Measurements from ENCODE around the gene HSPB3. TPM values are rescaled to one million over a fixed set of nuclear protein-coding genes. Genes with fewer than 3 reads are reported as not detected.
"Not testable (repeated sequence)": the region's sequence is repeated elsewhere in the genome, so short reads cannot be mapped to it uniquely, and the experiment has no call there.

HSPB3 gene
- total RNA-seq, 1 experiment from 2014 or later = 0.51 TPM

DNA sequence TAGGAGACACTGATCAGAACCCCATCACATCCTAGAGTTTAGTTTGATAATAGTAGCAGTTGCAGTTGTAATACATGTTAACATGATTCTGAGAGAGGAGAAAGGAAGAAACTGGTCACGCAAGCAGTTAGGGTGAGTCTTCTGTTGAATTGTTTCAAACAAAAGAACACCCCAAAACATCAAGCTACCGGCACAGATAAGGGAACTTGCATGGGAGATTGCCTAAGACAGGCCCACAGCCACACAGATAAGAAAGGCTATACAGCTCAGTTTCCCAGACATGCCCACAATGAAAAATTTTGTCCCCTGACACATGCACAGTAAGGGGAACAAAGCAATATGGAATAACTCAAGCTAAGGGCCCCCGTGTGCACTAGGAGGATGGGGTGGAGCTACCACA is 15.9 kb downstream of the HSPB3 start:
- Histone ChIP-seq H3K4me1 (peaks cover 11% of the 10 kb centered on the region), H3K36me3 (no peaks in the 10 kb centered on the region; the same call in 1 of the 2 replicates), H3K27me3 (no peaks in the 10 kb centered on the region), H3K27ac (no peak overlapping the region), H3K9me3 (replicated peaks) (no peaks in the 10 kb centered on the region), H3K4me3 (no peak overlapping the region)
- no peak for DNase-seq

DNA sequence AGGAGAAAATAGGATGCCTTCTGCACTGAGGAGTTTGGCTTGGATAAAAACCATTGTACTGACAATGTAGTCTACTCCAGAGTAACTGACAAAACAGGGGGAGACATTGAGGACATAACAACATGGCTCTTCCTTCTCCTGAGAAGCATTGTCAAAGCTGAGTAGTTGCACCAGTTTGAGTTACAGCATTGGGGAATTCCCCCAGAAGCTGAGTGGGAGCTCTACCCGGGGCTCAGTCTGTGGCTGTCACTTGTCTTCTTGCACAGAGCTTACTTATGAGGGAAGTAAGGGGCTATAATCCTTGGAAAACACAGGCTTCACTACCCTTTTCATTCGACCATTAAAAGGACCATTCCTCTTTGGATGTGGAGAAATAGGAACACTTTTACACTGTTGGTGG is 21.2 kb downstream of the HSPB3 start:
- Histone ChIP-seq H3K4me1 (peaks cover 15% of the 10 kb centered on the region), H3K36me3 (no peaks in the 10 kb centered on the region), H3K4me3 (no peak overlapping the region), H3K27me3 (no peaks in the 10 kb centered on the region), H3K27ac (no peak overlapping the region), H3K9me3 (replicated peaks) (no peaks in the 10 kb centered on the region)
- no peak for DNase-seq

DNA sequence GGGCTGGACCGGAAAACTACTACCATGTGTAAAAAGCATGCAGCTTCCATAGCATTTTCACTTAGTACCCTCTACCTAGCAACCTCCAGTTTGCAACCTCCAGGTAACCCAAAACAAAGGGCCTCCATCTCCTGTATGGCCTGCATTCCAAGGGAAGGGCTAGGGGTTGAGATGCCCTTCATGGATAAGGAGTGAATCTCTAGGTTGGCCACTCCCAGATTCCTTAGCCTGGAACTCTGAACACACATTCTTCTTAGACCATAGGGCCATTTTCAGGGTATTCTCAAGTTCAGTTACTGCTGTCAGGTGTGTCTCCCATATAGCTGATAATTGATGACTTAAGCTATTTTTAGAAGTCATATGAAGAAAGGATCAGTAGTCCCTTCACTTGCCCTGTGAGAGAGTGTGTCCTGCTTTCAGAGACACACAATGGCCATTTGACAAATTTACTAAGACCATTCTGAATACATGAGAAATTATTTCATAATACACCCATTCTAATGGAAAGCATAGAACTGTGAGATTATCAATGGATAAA is 22.5 kb downstream of the HSPB3 start:
- no peaks in the 10 kb centered on the region for H3K27me3 ChIP-seq
- peaks cover 15% of the 10 kb centered on the region for H3K4me1 ChIP-seq
- H3K9me3 ChIP-seq (replicated peaks) = no peaks in the 10 kb centered on the region
- H3K36me3 ChIP-seq = no peaks in the 10 kb centered on the region
- DNase-seq = no peak
- no peak overlapping the region for H3K27ac ChIP-seq
- no peak overlapping the region for H3K4me3 ChIP-seq

DNA sequence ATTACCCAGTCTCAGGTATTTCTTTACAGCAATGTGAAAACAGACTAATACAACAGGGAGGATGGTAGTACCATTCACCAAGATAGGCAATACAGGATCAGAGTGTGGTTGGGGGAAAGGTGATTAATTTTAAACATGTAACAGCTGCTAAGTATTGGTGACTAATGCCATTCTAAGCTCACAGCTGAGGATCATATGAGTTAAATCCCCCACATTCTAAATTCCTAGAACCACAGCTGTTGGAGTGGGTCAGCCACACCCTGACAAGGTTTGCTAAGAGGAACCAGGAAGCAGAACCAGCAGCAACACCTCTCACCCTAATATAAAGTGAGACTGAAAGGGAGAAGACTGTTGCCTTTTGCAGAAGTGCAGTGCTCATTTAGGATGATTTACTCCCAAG is 24.8 kb downstream of the HSPB3 start:
- peak; percentile 68 to 84 for DNase-seq
- Histone ChIP-seq H3K36me3 (no peaks in the 10 kb centered on the region), H3K27me3 (no peaks in the 10 kb centered on the region), H3K9me3 (replicated peaks) (no peaks in the 10 kb centered on the region), H3K27ac (peak overlapping the region; percentile 52), H3K4me3 (no peak overlapping the region), H3K4me1 (peaks cover 24% of the 10 kb centered on the region)

DNA sequence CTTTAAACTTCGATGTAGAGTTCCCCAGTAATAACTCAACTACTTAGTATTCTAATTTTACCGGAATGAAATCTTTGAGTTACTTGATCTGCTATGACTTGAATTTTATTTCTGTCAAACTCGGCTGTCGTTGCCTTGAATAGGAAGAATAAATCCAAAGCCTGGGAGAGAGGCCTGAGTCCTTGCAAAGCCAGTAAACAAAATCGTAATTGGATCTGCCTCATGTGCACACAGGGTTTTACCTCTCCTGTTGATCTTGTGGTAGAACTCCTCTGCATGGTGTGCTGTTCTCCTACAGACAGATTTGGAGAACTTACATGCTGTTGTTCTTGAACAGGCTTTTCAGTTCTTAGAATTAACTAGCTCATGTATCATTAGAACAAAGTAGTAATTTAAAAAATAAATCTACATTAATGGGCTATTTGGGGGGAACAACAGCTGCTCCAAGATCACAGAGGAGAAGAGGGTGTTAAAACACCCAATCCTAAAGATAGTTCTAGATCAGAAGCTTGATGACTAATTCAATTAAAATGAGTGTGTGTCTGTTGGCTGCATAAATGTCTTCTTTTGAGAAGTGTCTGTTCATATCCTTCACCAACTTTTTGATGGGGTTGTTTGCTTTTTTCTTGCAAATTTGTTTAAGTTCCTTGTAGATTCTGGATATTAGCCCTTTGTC is 28.9 kb downstream of the HSPB3 start:
- peak; percentile 16 to 53 for DNase-seq
- no peak overlapping the region for H3K4me3 ChIP-seq
- no peaks in the 10 kb centered on the region for H3K27me3 ChIP-seq
- no peaks in the 10 kb centered on the region for H3K36me3 ChIP-seq
- H3K9me3 ChIP-seq (replicated peaks) = no peaks in the 10 kb centered on the region
- H3K27ac ChIP-seq = 0 out of 2 replicates have a peak overlapping the region, but pooled peaks have one; percentile 6
- peaks cover 24% of the 10 kb centered on the region for H3K4me1 ChIP-seq

DNA sequence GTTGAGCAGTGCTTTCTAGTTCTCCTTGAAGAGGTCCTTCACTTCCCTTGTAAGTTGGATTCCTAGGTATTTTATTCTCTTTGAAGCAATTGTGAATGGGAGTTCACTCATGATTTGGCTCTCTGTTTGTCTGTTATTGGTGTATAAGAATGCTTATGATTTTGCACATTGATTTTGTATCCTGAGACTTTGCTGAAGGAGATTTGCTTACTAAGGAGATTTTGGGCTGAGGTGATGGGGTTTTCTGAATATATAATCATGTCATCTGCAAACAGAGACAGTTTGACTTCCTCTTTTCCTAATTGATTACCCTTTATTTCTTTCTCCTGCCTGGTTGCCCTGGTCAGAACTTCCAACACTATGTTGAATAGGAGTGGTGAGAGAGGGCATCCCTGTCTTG is 30.2 kb downstream of the HSPB3 start:
- H3K4me1 ChIP-seq = peaks cover 13% of the 10 kb centered on the region
- H3K4me3 ChIP-seq; H3K36me3 ChIP-seq; DNase-seq; H3K27me3 ChIP-seq; H3K27ac ChIP-seq; H3K9me3 ChIP-seq (replicated peaks): not testable (repeated sequence)

DNA sequence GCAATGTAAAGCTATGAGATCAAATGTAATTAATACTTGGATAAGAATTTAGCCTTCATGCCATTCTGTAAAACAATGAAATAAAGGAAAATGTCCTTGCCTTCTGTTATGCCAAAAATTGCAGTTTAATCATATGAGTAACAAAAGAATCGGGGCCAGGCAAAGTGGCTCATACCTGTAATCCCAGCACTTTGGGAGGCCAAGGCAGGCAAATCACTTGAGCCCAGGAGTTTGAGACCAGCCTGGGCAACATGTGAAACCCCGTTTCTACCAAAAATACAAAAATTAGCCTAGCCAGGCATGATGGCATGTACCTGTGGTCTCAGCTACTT is 34.1 kb downstream of the HSPB3 start:
- DNase-seq; H3K4me1 ChIP-seq; H3K36me3 ChIP-seq; H3K4me3 ChIP-seq; H3K9me3 ChIP-seq (replicated peaks); H3K27me3 ChIP-seq; H3K27ac ChIP-seq: not testable (repeated sequence)

DNA sequence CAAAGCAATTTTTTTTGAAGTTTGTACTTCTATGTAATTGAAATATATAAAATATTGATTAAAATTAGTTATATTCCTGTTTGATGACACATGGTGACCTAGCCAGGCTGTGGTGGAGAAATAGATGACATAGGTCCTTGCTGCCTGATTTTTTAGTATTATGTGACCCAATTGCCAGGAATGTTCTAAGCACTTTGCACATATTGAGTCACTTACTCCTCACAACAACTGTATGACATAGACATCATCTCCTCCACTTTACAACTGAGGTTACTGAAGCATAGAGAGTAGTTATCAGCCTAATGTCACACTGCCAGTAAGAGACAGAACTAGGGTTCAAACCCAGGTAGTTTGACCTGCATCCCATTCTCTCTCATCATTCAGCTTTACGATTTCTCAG is 35.8 kb downstream of the HSPB3 start:
- Histone ChIP-seq H3K4me3 (no peak overlapping the region), H3K27me3 (no peaks in the 10 kb centered on the region), H3K36me3 (no peaks in the 10 kb centered on the region), H3K9me3 (replicated peaks) (no peaks in the 10 kb centered on the region), H3K4me1 (no peaks in the 10 kb centered on the region), H3K27ac (no peak overlapping the region)
- DNase-seq = no peak

DNA sequence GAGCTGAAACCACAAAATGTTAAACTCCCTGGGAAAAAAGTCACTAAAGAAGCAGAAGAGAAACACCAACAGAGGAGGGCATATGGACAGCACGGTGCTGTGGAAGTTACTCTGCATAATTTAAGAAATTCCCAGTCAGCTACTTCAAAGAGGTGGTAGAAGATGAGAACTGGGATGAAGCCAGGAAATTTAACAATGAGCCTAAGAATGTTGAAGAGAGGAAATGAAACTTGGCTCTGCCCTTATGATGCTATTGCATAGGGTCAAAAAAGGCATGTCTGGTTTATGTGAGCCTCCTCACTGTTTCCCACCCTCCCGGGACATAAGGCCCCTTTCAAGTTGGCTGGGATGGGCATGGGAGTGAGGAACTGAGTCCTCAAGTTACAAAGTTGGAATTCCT is 36.7 kb downstream of the HSPB3 start:
- no peaks in the 10 kb centered on the region for H3K4me1 ChIP-seq
- no peak overlapping the region for H3K27ac ChIP-seq
- DNase-seq = no peak

DNA sequence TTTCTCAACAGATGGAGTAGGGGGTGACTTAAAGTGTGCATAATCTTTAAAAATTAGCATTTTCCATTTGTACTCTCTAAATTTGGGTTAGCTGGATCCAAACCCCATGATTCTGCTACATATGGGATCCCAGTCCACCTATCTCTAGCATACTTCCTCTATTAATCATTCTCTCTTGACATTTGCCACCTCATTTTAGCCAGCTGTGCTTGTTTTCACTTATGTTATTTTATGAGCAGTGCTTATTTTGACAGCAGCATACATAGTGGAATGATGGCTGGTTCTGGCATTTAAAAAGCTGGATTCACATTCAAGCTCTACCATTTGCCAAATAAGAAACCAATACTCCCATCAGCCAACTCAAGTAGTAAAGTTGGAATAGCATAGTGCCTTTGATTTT is 39.5 kb downstream of the HSPB3 start:
- H3K4me3 ChIP-seq = no peak overlapping the region
- no peaks in the 10 kb centered on the region for H3K4me1 ChIP-seq
- no peak overlapping the region for H3K27ac ChIP-seq
- H3K27me3 ChIP-seq = no peaks in the 10 kb centered on the region
- peaks cover 5% of the 10 kb centered on the region; the same call in 1 of the 2 replicates for H3K9me3 ChIP-seq (replicated peaks)
- DNase-seq = no peak
- no peaks in the 10 kb centered on the region for H3K36me3 ChIP-seq

More for the DNA sequence above, 36.7 kb downstream of the HSPB3 start:
- no peaks in the 10 kb centered on the region for H3K27me3 ChIP-seq
- no peaks in the 10 kb centered on the region for H3K36me3 ChIP-seq
- H3K9me3 ChIP-seq (replicated peaks) = no peaks in the 10 kb centered on the region
- H3K4me3 ChIP-seq = no peak overlapping the region

Other genes starting within 250 kb of the HSPB3 start
- gene ARL15, start 145.1 kb upstream of the HSPB3 start, total RNA-seq (2014; rRNA removed; shearing (Covaris generic)) = 21.5 and 24.4 TPM in 2 replicates
- 8.4 and 9.3 TPM in 2 replicates for gene SNX18, start 62.1 kb downstream of the HSPB3 start, total RNA-seq (2014; rRNA removed; shearing (Covaris generic))

Measured in SJCRH30 (cell line).